Suprapubic skin (tissue), 4 donors: Measurements from ENCODE around the gene MFAP4.

ENCODE experiments used
- CTCF ChIP-seq, 2 donors: fragments of 200-600 bp in 1 of 2; fragments of 450-650 bp in 1 of 2; sonication (generic) in 1 of 2; IDR thresholded peaks; one replicate each; pipeline ENCODE4 v1.5.1; 2016 to 2019; ENCODE audit warnings: antibody characterized with exemption in 2 of 2, mild to moderate bottlenecking in 1 of 2, moderate library complexity in 1 of 2
- EP300 ChIP-seq: sonication (generic); formaldehyde crosslinking; IDR thresholded peaks from one replicate; pipeline ENCODE4 v1.6.1; 2017; ENCODE audit warnings: antibody characterized with exemption
- POLR2A ChIP-seq, 2 donors: fragments of 450-650 bp; IDR thresholded peaks; one replicate each; pipeline ENCODE4 v1.6.1; 2017; ENCODE audit warnings: antibody characterized with exemption in 2 of 2, mild to moderate bottlenecking in 2 of 2, moderate library complexity in 2 of 2
- POLR2AphosphoS5 ChIP-seq, 3 donors: sonication (generic); formaldehyde crosslinking; IDR thresholded peaks; one replicate each; pipeline ENCODE4 v1.6.1; 2017; ENCODE audit warnings: antibody characterized with exemption in 3 of 3

DNA sequence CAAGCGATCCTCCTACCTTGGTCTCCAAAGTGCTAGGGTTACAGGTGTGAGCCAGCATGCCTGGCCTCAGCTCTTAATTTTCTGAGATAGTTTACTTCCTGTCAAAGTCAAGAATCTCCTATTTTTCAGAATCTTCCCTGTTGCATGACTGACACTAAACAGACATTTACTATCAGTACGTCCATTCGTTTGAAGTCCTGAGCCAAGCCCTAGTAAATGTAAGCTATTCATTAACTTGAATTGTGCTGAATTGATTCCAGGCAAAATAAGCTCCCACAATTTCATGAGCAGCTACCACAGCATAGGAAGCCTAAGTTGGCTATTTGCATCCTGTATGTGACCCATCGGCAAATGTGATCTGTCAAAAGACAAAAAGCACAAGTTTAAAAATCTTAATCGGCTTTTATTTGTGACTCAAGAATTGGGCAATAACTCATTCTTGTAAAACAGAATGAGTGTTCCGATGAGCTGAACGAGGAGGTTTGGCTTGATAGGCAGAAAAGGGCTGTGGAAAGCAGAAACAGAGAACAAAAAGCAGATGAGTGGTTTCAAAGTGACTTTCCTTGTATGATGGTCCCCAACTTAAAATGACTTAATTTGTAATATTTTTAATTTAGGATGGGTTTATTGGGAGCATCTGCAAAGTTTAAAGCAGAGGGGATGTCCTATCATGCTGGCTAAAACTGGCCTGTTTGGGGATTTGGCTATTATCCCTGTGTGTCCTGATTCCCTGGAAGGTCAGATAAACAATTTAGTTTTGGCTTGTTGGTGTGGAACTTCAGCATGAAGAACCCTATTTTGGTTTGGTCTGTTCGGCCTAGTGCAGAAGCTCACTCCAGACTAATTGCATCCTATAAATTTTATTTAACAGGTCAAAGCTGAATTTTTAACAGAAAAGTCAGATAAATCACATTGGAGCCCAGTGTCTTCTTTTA, 38.2 kb upstream of the MFAP4 start:
- TF ChIP-seq CTCF (IDR thresholded peaks at IDR 0.05) (no peak), POLR2A (IDR thresholded peaks at IDR 0.05) (no peak), POLR2AphosphoS5 (IDR thresholded peaks at IDR 0.05) (no peak), EP300 (no peak)
